H9 (cell line): ENCODE results near the gene ZNF627. TPM values are rescaled to one million over a fixed set of nuclear protein-coding genes. Genes with fewer than 3 reads are reported as not detected.
A peak's percentile ranks its signal among the peaks of the same experiment; 100 is the strongest.

Source experiments
- DNase-seq: peaks from one replicate; pipeline ENCODE4 v3.0.0-alpha.2; 2017
- H2AFZ ChIP-seq: one replicate; pipeline ENCODE4 v1.6.1; 2013; ENCODE audit warnings: mild to moderate bottlenecking, low read length, control low read depth, moderate library complexity
- H2AK5ac ChIP-seq: 2 replicates; pipeline ENCODE4 v1.6.1; 2013; ENCODE audit warnings: low read length, control low read depth, mixed read lengths; ENCODE audit not compliant: insufficient read length
- H2BK120ac ChIP-seq: one replicate; pipeline ENCODE4 v1.6.1; 2013; ENCODE audit warnings: low read depth, mild to moderate bottlenecking, low read length, control low read depth, inconsistent platforms; ENCODE audit not compliant: poor library complexity, severe bottlenecking
- H2BK12ac ChIP-seq: 2 replicates; pipeline ENCODE4 v1.6.1; 2013; ENCODE audit warnings: low read length, control low read depth, mixed read lengths, low read depth; ENCODE audit not compliant: insufficient read length
- H2BK15ac ChIP-seq: 2 replicates; pipeline ENCODE4 v1.6.1; 2013; ENCODE audit warnings: low read depth, low read length, control low read depth
- H2BK20ac ChIP-seq: one replicate; pipeline ENCODE4 v1.6.1; 2013; ENCODE audit warnings: low read depth, mild to moderate bottlenecking, low read length, control low read depth, inconsistent platforms; ENCODE audit not compliant: poor library complexity, severe bottlenecking
- H2BK5ac ChIP-seq: 2 replicates; pipeline ENCODE4 v1.6.1; 2013; ENCODE audit warnings: low read length, control low read depth, mixed read lengths; ENCODE audit not compliant: insufficient read length
- H3K14ac ChIP-seq: 2 replicates; pipeline ENCODE4 v1.6.1; 2013; ENCODE audit warnings: low read length, control low read depth; ENCODE audit not compliant: insufficient read depth
- H3K18ac ChIP-seq: 2 replicates; pipeline ENCODE4 v1.6.1; 2013; ENCODE audit warnings: low read depth, mild to moderate bottlenecking, mixed read lengths, low read length, control low read depth; ENCODE audit not compliant: insufficient read length
- H3K23ac ChIP-seq: 2 replicates; pipeline ENCODE4 v1.6.1; 2013; ENCODE audit warnings: low read length, control low read depth, mixed read lengths, low read depth; ENCODE audit not compliant: insufficient read length
- H3K23me2 ChIP-seq: 2 replicates; pipeline ENCODE4 v1.6.1; 2013; ENCODE audit warnings: low read depth, mild to moderate bottlenecking, mixed read lengths, low read length, control low read depth; ENCODE audit not compliant: insufficient read length, poor library complexity, severe bottlenecking
- H3K27ac ChIP-seq: 2 replicates; pipeline ENCODE4 v1.5.1; 2013; ENCODE audit warnings: low read length, control low read depth, mixed read lengths, low read depth; ENCODE audit not compliant: insufficient read length
- H3K27me3 ChIP-seq: 2 replicates; pipeline ENCODE4 v1.6.1; 2013; ENCODE audit warnings: low read length, control low read depth, inconsistent platforms; ENCODE audit not compliant: insufficient read depth
- H3K4ac ChIP-seq: 2 replicates; pipeline ENCODE4 v1.6.1; 2013; ENCODE audit warnings: low read depth, mild to moderate bottlenecking, control low read depth, inconsistent platforms, low read length, moderate library complexity
- H3K4me1 ChIP-seq: 2 replicates; pipeline ENCODE4 v1.6.1; 2013; ENCODE audit warnings: low read length, control low read depth, inconsistent platforms; ENCODE audit not compliant: insufficient read depth
- H3K4me2 ChIP-seq: 2 replicates; pipeline ENCODE4 v1.6.1; 2013; ENCODE audit warnings: low read length, control low read depth, mixed read lengths; ENCODE audit not compliant: insufficient read length, insufficient read depth
- H3K56ac ChIP-seq: 2 replicates; pipeline ENCODE4 v1.6.1; 2013; ENCODE audit warnings: low read depth, mild to moderate bottlenecking, mixed read lengths, low read length, control low read depth; ENCODE audit not compliant: insufficient read length
- H3K79me1 ChIP-seq: 2 replicates; pipeline ENCODE4 v1.6.1; 2013; ENCODE audit warnings: low read depth, mild to moderate bottlenecking, moderate library complexity, low read length, control low read depth, inconsistent platforms; ENCODE audit not compliant: insufficient read depth, poor library complexity, severe bottlenecking
- H3K79me2 ChIP-seq: 2 replicates; pipeline ENCODE4 v1.6.1; 2013; ENCODE audit warnings: low read length, control low read depth, inconsistent platforms; ENCODE audit not compliant: insufficient read depth
- H3K9ac ChIP-seq: 2 replicates; pipeline ENCODE4 v1.6.1; 2013; ENCODE audit warnings: low read length, control low read depth, mixed read lengths; ENCODE audit not compliant: insufficient read length; ENCODE audit errors: extremely low read depth
- H3K9me3 ChIP-seq: one replicate; pipeline ENCODE4 v1.6.1; 2013; ENCODE audit warnings: low read depth, low read length, inconsistent platforms; ENCODE audit not compliant: control insufficient read depth
- H3T11ph ChIP-seq: one replicate; pipeline ENCODE4 v1.6.1; 2013; ENCODE audit warnings: mild to moderate bottlenecking, low read length, control low read depth, inconsistent platforms
- H4K20me1 ChIP-seq: one replicate; pipeline ENCODE4 v1.6.1; 2013; ENCODE audit not compliant: control insufficient read depth, insufficient read length, insufficient read depth
- H4K5ac ChIP-seq: 2 replicates; pipeline ENCODE4 v1.6.1; 2013; ENCODE audit warnings: low read depth, mild to moderate bottlenecking, mixed read lengths, low read length, control low read depth; ENCODE audit not compliant: insufficient read length
- H4K8ac ChIP-seq: replicated peaks from 2 replicates; pipeline ENCODE4 v1.6.1; 2013; ENCODE audit warnings: low read length, control low read depth, mixed read lengths, low read depth; ENCODE audit not compliant: insufficient read length
- H4K91ac ChIP-seq: 2 replicates; pipeline ENCODE4 v1.6.1; 2013; ENCODE audit warnings: low read depth, mild to moderate bottlenecking, moderate library complexity, mixed read lengths, low read length, control low read depth; ENCODE audit not compliant: insufficient read length
- H3K27ac Mint-ChIP-seq, 3 experiments: 2 replicates in 2 of 3; 3 replicates in 1 of 3; pipeline ENCODE4 v1.8.0; 2020 to 2021; ENCODE audit warnings: mixed read lengths in 3 of 3, mild to moderate bottlenecking in 1 of 3, moderate library complexity in 1 of 3
- H3K27me3 Mint-ChIP-seq: 2 replicates; pipeline ENCODE4 v1.8.0; 2021; ENCODE audit warnings: low read depth, mild to moderate bottlenecking, moderate library complexity, mixed read lengths
- H3K36me3 Mint-ChIP-seq, 3 experiments: 2 replicates in 2 of 3; 3 replicates in 1 of 3; pipeline ENCODE4 v1.8.0; 2020 to 2021; ENCODE audit warnings: low read depth in 3 of 3, mixed read lengths in 3 of 3; ENCODE audit not compliant: insufficient read depth in 1 of 3
- H3K4me1 Mint-ChIP-seq, 2 experiments: 2 replicates each; pipeline ENCODE4 v1.8.0; 2020; ENCODE audit warnings: mixed read lengths in 2 of 2
- H3K4me3 Mint-ChIP-seq, 2 experiments: 2 replicates in 1 of 2; 3 replicates in 1 of 2; pipeline ENCODE4 v1.8.0; 2020 to 2021; ENCODE audit warnings: mild to moderate bottlenecking in 2 of 2, mixed read lengths in 2 of 2, moderate library complexity in 1 of 2
- H3K9me3 Mint-ChIP-seq, 2 experiments: 2 replicates in 1 of 2; 3 replicates in 1 of 2; pipeline ENCODE4 v1.8.0; 2020; ENCODE audit warnings: mild to moderate bottlenecking in 2 of 2, mixed read lengths in 2 of 2, moderate library complexity in 1 of 2
- WGBS: extraction: QIAGEN DNeasy Blood & Tissue Kit; methylation state at CpG from one replicate; pipeline ENCODE4 v1.1.7; 2013; ENCODE audit warnings: missing lambda C conversion rate, low lambda C conversion rate, mixed read lengths; ENCODE audit not compliant: insufficient read length; ENCODE audit errors: extremely low coverage; 5-methylcytosine and 5-hydroxymethylcytosine counted together
- total RNA-seq: library from RNA; stranded (reverse); gene quantifications from 2 replicates; pipeline ENCODE4 v1.2.1, GENCODE V29; 2021
- TF ChIP-seq, protein P1 (sequence below): fragments of 200-600 bp; sonication (generic); conservative IDR thresholded peaks from 3 replicates; pipeline ENCODE4 v1.8.0; 2021; ENCODE audit warnings: antibody characterized with exemption, mild to moderate bottlenecking

ZNF627 gene
- total RNA-seq, 1 experiment from 2014 or later = 12.8 TPM

DNA sequence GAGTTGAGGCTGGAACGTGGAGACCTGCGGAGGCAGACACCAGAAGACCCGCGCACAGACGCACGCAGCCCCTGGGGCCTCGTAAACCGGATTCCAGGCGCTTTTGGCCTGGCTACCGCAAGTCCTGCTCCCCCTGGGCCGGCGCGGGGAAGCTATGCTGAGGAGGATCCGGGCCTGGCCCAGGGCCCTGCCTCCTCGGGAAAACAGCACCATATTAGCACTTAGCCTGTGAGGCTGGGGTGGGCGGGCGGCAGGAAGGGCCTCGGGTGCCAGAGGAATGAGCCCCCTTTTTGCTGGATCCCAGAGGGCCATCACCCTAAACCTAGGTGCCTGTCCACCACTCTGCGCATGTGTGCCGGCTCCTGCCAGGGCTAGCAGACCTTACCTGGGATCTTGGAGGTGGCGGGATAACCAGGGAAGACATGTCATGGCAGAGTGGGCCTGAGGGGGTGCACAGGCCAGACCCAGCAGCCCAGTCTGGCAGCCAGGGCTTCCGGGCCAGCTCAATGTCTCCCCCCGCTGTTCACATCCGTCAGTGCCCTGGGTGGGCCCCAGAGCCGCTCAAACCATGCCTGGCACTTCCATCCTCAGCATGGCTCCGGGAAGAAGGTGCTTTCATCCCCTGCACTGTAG lies 45.6 kb upstream of the ZNF627 start:
- peaks cover 15 to 37% (median 25%) of the 10 kb centered on the region in 3 experiments; a peak in 6 of 7 replicates for H3K36me3 Mint-ChIP-seq
- H3K4me3 Mint-ChIP-seq = no peak overlapping the region
- no peaks in the 10 kb centered on the region for H3K4me1 ChIP-seq
- no peak overlapping the region for H4K5ac ChIP-seq
- no peak overlapping the region for H3K4ac ChIP-seq
- no peak overlapping the region for H2BK120ac ChIP-seq
- TF ChIP-seq, protein P1, sequence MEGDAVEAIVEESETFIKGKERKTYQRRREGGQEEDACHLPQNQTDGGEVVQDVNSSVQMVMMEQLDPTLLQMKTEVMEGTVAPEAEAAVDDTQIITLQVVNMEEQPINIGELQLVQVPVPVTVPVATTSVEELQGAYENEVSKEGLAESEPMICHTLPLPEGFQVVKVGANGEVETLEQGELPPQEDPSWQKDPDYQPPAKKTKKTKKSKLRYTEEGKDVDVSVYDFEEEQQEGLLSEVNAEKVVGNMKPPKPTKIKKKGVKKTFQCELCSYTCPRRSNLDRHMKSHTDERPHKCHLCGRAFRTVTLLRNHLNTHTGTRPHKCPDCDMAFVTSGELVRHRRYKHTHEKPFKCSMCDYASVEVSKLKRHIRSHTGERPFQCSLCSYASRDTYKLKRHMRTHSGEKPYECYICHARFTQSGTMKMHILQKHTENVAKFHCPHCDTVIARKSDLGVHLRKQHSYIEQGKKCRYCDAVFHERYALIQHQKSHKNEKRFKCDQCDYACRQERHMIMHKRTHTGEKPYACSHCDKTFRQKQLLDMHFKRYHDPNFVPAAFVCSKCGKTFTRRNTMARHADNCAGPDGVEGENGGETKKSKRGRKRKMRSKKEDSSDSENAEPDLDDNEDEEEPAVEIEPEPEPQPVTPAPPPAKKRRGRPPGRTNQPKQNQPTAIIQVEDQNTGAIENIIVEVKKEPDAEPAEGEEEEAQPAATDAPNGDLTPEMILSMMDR = peak; percentile 75
- no peak overlapping the region for H4K8ac ChIP-seq
- H4K20me1 ChIP-seq = no peaks in the 10 kb centered on the region
- H2BK12ac ChIP-seq = no peak overlapping the region
- no peak overlapping the region for H3K27ac ChIP-seq
- H3K23ac ChIP-seq = no peak overlapping the region
- H2BK20ac ChIP-seq = no peak overlapping the region
- H2AFZ ChIP-seq = no peak overlapping the region
- H3K27me3 Mint-ChIP-seq = no peaks in the 10 kb centered on the region
- H3K79me1 ChIP-seq = no peaks in the 10 kb centered on the region
- H3T11ph ChIP-seq = no peak overlapping the region
- H3K9me3 Mint-ChIP-seq = no peaks in the 10 kb centered on the region
- peak; percentile 73 for DNase-seq
- no peaks in the 10 kb centered on the region for H3K4me1 Mint-ChIP-seq
- H4K91ac ChIP-seq = no peak overlapping the region
- H3K18ac ChIP-seq = no peak overlapping the region
- H3K27me3 ChIP-seq = no peaks in the 10 kb centered on the region
- H3K4me2 ChIP-seq = no peak overlapping the region
- no peak overlapping the region for H2BK5ac ChIP-seq
- H2AK5ac ChIP-seq = no peak overlapping the region
- H3K27ac Mint-ChIP-seq = peak overlapping the region in 1 of 3 experiments; percentile 94; a peak in 3 of 7 replicates
- WGBS = no CpG with 5 or more reads among the region's 26 CpGs
- H3K56ac ChIP-seq = no peak overlapping the region
- H3K14ac ChIP-seq = no peak overlapping the region
- no peaks in the 10 kb centered on the region for H3K9me3 ChIP-seq
- 0 out of 2 replicates have a peak, but pooled peaks cover 1% of the 10 kb centered on the region for H3K79me2 ChIP-seq
- no peaks in the 10 kb centered on the region for H3K23me2 ChIP-seq
- H3K9ac ChIP-seq = no peak overlapping the region
- H2BK15ac ChIP-seq = no peak overlapping the region
